Neuronal stem cell (in vitro differentiated cells): Measurements from ENCODE around the gene KRT84.
A peak's percentile ranks its signal among the peaks of the same experiment; 100 is the strongest.

Experiments used
- DNase-seq: peaks from one replicate; pipeline ENCODE4 v3.0.0-alpha.2; 2013; ENCODE audit warnings: low spot score
- H2AFZ ChIP-seq: one replicate; pipeline ENCODE4 v1.6.1; 2013; ENCODE audit warnings: mild to moderate bottlenecking, low read length, inconsistent platforms
- H2AK5ac ChIP-seq: 2 replicates; pipeline ENCODE4 v1.6.1; 2013; ENCODE audit warnings: low read depth, mild to moderate bottlenecking, inconsistent platforms, low read length, moderate library complexity, mixed read lengths
- H2BK120ac ChIP-seq: 2 replicates; pipeline ENCODE4 v1.6.1; 2013; ENCODE audit warnings: low read depth, mild to moderate bottlenecking, inconsistent platforms, low read length, moderate library complexity, mixed read lengths
- H2BK12ac ChIP-seq: one replicate; pipeline ENCODE4 v1.6.1; 2013; ENCODE audit warnings: low read length, inconsistent platforms
- H2BK15ac ChIP-seq: 2 replicates; pipeline ENCODE4 v1.6.1; 2013; ENCODE audit warnings: mild to moderate bottlenecking, low read length, inconsistent platforms, mixed read lengths
- H2BK5ac ChIP-seq: one replicate; pipeline ENCODE4 v1.6.1; 2013; ENCODE audit warnings: inconsistent platforms, mild to moderate bottlenecking, low read length, moderate library complexity
- H3K14ac ChIP-seq: one replicate; pipeline ENCODE4 v1.6.1; 2013; ENCODE audit warnings: low read length, inconsistent platforms
- H3K18ac ChIP-seq: 2 replicates; pipeline ENCODE4 v1.6.1; 2013; ENCODE audit warnings: low read length, inconsistent platforms
- H3K23ac ChIP-seq: 2 replicates; pipeline ENCODE4 v1.6.1; 2013; ENCODE audit warnings: low read depth, mild to moderate bottlenecking, mixed read lengths, low read length, inconsistent platforms; ENCODE audit not compliant: poor library complexity
- H3K27ac ChIP-seq: replicated peaks from 3 replicates; pipeline ENCODE4 v1.5.1; 2013; ENCODE audit warnings: low read length, inconsistent platforms
- H3K27me3 ChIP-seq, 3 experiments: 2 replicates each; pipeline ENCODE4 v1.6.1; 2013; ENCODE audit warnings: low read length in 3 of 3, mild to moderate bottlenecking in 2 of 3, inconsistent platforms in 1 of 3, low read depth in 1 of 3, mixed read lengths in 1 of 3, moderate library complexity in 1 of 3; ENCODE audit not compliant: control insufficient read depth in 3 of 3, insufficient read depth in 3 of 3
- H3K36me3 ChIP-seq, 2 donors: replicated peaks in 1 of 2; 2 replicates each; pipeline ENCODE4 v1.6.1; 2013; ENCODE audit warnings: low read length in 2 of 2; ENCODE audit not compliant: control insufficient read depth in 2 of 2, insufficient read depth in 2 of 2
- H3K4ac ChIP-seq: 2 replicates; pipeline ENCODE4 v1.6.1; 2013; ENCODE audit warnings: inconsistent platforms, mild to moderate bottlenecking, low read length, moderate library complexity
- H3K4me1 ChIP-seq, 2 donors: 1 replicate in 1 of 2; 2 replicates in 1 of 2; pipeline ENCODE4 v1.6.1; 2013; ENCODE audit warnings: low read length in 2 of 2, low read depth in 1 of 2; ENCODE audit not compliant: control insufficient read depth in 2 of 2, insufficient read depth in 1 of 2
- H3K4me2 ChIP-seq: one replicate; pipeline ENCODE4 v1.6.1; 2013; ENCODE audit warnings: mild to moderate bottlenecking, low read length, inconsistent platforms; ENCODE audit not compliant: insufficient read depth, poor library complexity, severe bottlenecking
- H3K4me3 ChIP-seq, 2 donors: 2 replicates each; pipeline ENCODE4 v1.5.1; 2013; ENCODE audit warnings: low read length in 2 of 2, mild to moderate bottlenecking in 2 of 2, inconsistent platforms in 1 of 2, moderate library complexity in 1 of 2
- H3K79me1 ChIP-seq: one replicate; pipeline ENCODE4 v1.6.1; 2013; ENCODE audit warnings: low read depth, mild to moderate bottlenecking, inconsistent platforms, low read length, moderate library complexity
- H3K9ac ChIP-seq: one replicate; pipeline ENCODE4 v1.6.1; 2013; ENCODE audit warnings: mild to moderate bottlenecking, low read depth, low read length, inconsistent platforms; ENCODE audit not compliant: poor library complexity
- H3K9me3 ChIP-seq, 2 donors: replicated peaks in 1 of 2; 2 replicates each; pipeline versions ENCODE3 to v1.6.1; 2013; ENCODE audit warnings: low read length in 2 of 2, mild to moderate bottlenecking in 2 of 2, inconsistent platforms in 1 of 2, low read depth in 1 of 2, mixed read lengths in 1 of 2, moderate library complexity in 1 of 2; ENCODE audit not compliant: control insufficient read depth in 2 of 2, insufficient read depth in 1 of 2
- H4K8ac ChIP-seq: one replicate; pipeline ENCODE4 v1.6.1; 2013; ENCODE audit warnings: low read depth, mild to moderate bottlenecking, inconsistent platforms, low read length, moderate library complexity
- H4K91ac ChIP-seq: one replicate; pipeline ENCODE4 v1.6.1; 2013; ENCODE audit warnings: low read length, low read depth, mild to moderate bottlenecking, inconsistent platforms; ENCODE audit not compliant: poor library complexity
- WGBS, 2 donors: extraction: QIAGEN DNeasy Blood & Tissue Kit; methylation state at CpG; one replicate each; pipeline ENCODE4 v1.1.7; 2013; ENCODE audit warnings: missing lambda C conversion rate in 2 of 2, mixed read lengths in 1 of 2; ENCODE audit not compliant: insufficient read length in 2 of 2, insufficient replicate concordance in 1 of 2; ENCODE audit errors: extremely low coverage in 2 of 2; 5-methylcytosine and 5-hydroxymethylcytosine counted together

The KRT84 gene

DNA sequence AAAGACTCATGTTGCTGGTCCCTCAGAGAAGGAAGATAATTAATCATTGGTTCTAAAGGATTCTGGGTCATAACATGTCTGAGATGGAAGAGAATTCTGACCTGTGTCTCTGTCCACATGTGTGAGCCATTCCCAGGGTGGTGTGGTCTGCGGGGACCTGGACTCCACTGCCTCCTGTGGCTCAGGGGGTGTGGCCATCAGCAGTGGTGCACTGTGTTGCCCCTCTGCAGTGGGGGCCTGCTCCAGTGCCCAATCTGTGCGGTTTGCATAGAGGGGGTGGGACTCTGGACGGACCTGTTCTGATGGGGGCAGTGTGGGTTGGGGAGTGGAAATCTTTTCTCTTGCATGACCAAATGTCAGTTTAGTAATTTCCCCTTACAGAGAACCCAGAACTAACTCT, 31.7 kb downstream of the KRT84 start:
- H2BK15ac ChIP-seq, result no peak overlapping the region
- H3K27ac ChIP-seq, result no peak overlapping the region
- no peak overlapping the region for H3K4me3 ChIP-seq
- H3K18ac ChIP-seq, result no peak overlapping the region
- no peak overlapping the region for H3K9ac ChIP-seq
- no peak overlapping the region for H2AFZ ChIP-seq
- H3K14ac ChIP-seq, result no peak overlapping the region
- no peak overlapping the region for H3K23ac ChIP-seq
- H3K4me1 ChIP-seq, result no peaks in the 10 kb centered on the region
- H3K4ac ChIP-seq, result no peak overlapping the region
- H3K4me2 ChIP-seq, result no peak overlapping the region
- H3K27me3 ChIP-seq, result peaks cover 0 to 13% (median 2%) of the 10 kb centered on the region in 3 experiments
- no peak for DNase-seq
- no peak overlapping the region for H2BK12ac ChIP-seq
- H4K91ac ChIP-seq, result no peak overlapping the region
- no peak overlapping the region for H2AK5ac ChIP-seq
- no CpG with 5 or more reads among the region's 3 CpGs for WGBS, 2 donors
- no peaks in the 10 kb centered on the region for H3K79me1 ChIP-seq
- H4K8ac ChIP-seq, result no peak overlapping the region
- no peaks in the 10 kb centered on the region for H3K9me3 ChIP-seq
- no peaks in the 10 kb centered on the region for H3K36me3 ChIP-seq
- H2BK120ac ChIP-seq, result no peak overlapping the region
- H2BK5ac ChIP-seq, result no peak overlapping the region

DNA sequence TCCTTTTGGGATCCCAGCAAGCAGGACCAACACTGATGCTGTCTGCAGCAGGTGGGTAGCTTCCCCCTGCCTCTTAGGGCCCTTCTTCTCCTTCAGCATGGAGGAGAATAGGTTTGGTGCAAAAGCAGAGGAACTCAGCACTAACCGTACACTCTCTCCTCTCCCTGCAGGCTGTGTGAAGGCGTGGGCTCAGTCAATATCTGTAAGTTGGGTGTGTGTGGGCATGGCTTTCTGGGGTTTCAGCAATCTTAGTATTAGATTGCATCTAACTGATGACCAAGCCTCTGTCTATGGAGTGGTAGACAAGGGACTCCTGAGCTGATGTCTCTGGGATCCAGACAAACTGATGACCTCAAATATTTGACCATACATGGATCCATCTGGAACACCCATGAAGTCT, 32.5 kb downstream of the KRT84 start:
- no peaks in the 10 kb centered on the region for H3K36me3 ChIP-seq
- H3K27ac ChIP-seq, result no peak overlapping the region
- no peak overlapping the region for H2BK12ac ChIP-seq
- H2AK5ac ChIP-seq, result no peak overlapping the region
- no peak overlapping the region for H3K4me3 ChIP-seq
- H2BK120ac ChIP-seq, result no peak overlapping the region
- no peaks in the 10 kb centered on the region for H3K79me1 ChIP-seq
- no peak overlapping the region for H3K18ac ChIP-seq
- H2AFZ ChIP-seq, result no peak overlapping the region
- H3K9me3 ChIP-seq, result no peaks in the 10 kb centered on the region
- no peak overlapping the region for H3K23ac ChIP-seq
- H4K91ac ChIP-seq, result no peak overlapping the region
- no peak overlapping the region for H3K4ac ChIP-seq
- H3K4me2 ChIP-seq, result no peak overlapping the region
- H3K27me3 ChIP-seq, result peaks cover 0 to 19% (median 2%) of the 10 kb centered on the region in 3 experiments
- WGBS, 2 donors, result no CpG with 5 or more reads among the region's 2 CpGs
- H2BK5ac ChIP-seq, result no peak overlapping the region
- DNase-seq, result no peak
- no peaks in the 10 kb centered on the region for H3K4me1 ChIP-seq
- no peak overlapping the region for H4K8ac ChIP-seq
- H3K14ac ChIP-seq, result no peak overlapping the region
- H2BK15ac ChIP-seq, result no peak overlapping the region
- H3K9ac ChIP-seq, result no peak overlapping the region

DNA sequence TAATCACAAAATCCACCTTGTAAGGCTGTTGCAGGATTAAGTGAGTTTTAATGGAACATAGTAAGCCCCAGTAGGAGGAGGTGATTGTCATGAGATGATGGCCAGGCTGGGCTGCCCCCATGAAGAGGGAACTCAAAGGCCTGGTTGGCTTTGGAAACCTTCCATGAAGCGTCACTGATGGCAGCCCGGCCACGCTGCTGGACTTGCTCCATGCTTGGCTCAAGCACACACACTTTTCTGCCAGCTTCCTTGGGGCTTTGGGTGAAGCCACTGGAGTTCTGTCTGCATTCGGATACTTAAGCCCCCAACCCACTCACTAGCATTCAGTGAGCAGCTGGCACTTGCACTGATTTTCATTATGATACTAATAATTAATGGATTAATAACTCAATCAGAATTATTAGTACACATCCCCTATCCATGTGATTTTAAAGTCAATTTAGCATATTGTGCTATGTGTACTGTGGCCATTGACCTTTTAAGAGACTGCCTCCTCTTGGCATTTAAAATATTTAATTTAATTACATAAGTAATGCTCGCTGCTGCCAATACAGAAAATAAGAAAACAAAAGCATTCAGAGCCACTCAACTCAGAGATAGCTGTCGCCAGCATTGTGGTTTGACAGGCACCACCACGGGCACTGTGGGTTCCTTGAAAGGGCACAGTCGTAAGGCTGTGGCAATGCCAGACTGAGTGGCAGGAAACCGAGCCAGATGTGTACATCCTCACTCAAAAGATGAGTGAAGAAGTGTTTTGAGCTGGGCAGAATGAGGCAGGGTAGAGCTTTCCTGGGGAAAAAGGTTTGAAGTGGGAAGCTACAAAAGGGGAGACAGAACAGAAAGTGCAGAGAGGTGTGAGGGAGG, 34.0 kb downstream of the KRT84 start:
- no peak overlapping the region for H3K27ac ChIP-seq
- H3K4me1 ChIP-seq, result no peaks in the 10 kb centered on the region
- no peak overlapping the region for H3K4me2 ChIP-seq
- H2BK15ac ChIP-seq, result no peak overlapping the region
- no peak overlapping the region for H4K8ac ChIP-seq
- H3K18ac ChIP-seq, result no peak overlapping the region
- H3K4ac ChIP-seq, result no peak overlapping the region
- H2BK120ac ChIP-seq, result no peak overlapping the region
- no peak overlapping the region for H2BK12ac ChIP-seq
- no peak overlapping the region for H4K91ac ChIP-seq
- DNase-seq, result no peak
- H3K9ac ChIP-seq, result no peak overlapping the region
- H3K4me3 ChIP-seq, result no peak overlapping the region
- H2BK5ac ChIP-seq, result no peak overlapping the region
- no peaks in the 10 kb centered on the region for H3K79me1 ChIP-seq
- no peak overlapping the region for H2AFZ ChIP-seq
- no peak overlapping the region for H2AK5ac ChIP-seq
- H3K23ac ChIP-seq, result no peak overlapping the region
- peaks cover 0 to 21% (median 2%) of the 10 kb centered on the region in 3 experiments for H3K27me3 ChIP-seq
- no peaks in the 10 kb centered on the region for H3K36me3 ChIP-seq
- no CpG with 5 or more reads among the region's 9 CpGs for WGBS, 2 donors
- no peak overlapping the region for H3K14ac ChIP-seq
- H3K9me3 ChIP-seq, result no peaks in the 10 kb centered on the region

DNA sequence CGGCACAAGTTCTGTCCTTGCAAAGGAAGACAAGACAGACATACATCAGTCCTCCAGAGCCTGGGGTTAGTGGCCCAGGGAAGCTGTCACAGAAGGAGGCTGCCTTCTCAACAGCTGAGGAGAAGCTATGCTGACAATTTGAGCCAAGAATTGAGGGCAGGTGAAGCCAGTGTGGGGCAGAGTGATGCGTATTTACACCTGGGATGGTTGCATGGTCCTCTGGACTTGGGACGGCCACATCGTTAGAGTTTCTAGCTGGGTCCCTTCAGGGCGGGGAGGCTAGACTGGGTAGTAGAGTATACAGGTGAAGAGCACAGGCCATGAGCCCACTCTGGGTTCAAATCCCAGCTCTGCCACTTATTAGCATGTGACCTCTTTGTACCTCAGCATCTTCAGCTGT, 34.7 kb downstream of the KRT84 start:
- Histone ChIP-seq H3K4me1 (no peaks in the 10 kb centered on the region), H3K36me3 (no peaks in the 10 kb centered on the region), H3K27ac (no peak overlapping the region), H3K14ac (no peak overlapping the region), H3K23ac (peak overlapping the region; percentile 9), H3K4me3 (no peak overlapping the region), H4K8ac (no peak overlapping the region), H2AFZ (no peak overlapping the region), H3K79me1 (no peaks in the 10 kb centered on the region), H3K18ac (no peak overlapping the region), H3K9me3 (no peaks in the 10 kb centered on the region), H2BK120ac (no peak overlapping the region), H2BK15ac (no peak overlapping the region), H2BK12ac (no peak overlapping the region), H3K4ac (no peak overlapping the region), H3K27me3 (peaks cover 0 to 22% (median 2%) of the 10 kb centered on the region in 3 experiments), H3K4me2 (no peak overlapping the region), H2BK5ac (no peak overlapping the region), H2AK5ac (no peak overlapping the region), H4K91ac (no peak overlapping the region), H3K9ac (no peak overlapping the region)
- no peak for DNase-seq
- WGBS, 2 donors, result no CpG with 5 or more reads among the region's 5 CpGs
